ENCODE results near the gene DPEP1. TPM values are rescaled to one million over a fixed set of nuclear protein-coding genes. Genes with fewer than 3 reads are reported as not detected.
A peak's percentile ranks its signal among the peaks of the same experiment; 100 is the strongest.

DPEP1 gene
- total RNA-seq, 1 experiment from 2014 or later = 13.6 TPM

DNA sequence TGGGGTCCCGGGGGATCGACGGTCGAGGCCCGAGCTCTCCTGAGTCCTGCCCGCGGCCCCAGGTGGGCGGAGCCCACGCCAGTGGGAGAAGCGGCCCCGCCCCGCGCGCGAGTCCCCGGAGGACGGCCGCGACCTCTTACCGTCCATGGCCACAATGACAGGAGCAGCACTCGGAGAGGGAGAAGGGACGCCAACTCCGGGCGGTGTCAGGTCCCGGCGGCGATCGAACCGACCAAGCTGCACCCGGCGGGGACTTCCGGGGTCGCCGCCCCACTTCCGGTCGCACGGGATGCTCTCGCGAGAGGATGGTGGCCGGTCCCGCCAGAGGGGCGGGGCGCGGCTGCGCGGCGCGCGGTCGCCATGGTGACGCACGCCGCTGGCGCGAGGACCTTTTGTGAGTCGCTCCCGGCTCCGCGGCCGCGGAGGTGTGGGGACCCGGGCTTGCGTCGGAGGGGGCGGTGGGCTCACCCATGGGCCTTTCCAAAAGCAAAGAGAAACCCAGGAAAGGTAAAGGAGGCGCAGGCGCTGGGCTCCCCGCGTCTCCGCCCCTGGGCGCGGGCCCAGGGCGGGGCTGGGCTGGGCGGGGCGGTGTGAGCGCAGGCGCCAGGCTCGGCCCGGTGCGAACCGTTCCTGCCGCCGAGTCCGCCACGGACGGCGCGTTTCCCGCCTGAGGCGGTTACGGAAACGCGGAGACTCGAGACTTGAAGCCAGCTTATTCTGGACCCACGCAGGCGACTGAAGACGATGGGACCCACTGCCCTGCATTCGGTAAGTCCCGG lies 44.2 kb downstream of the DPEP1 start, which contains the start of the genes CHMP1A and SPATA33:
Gene CHMP1A (minus strand): TSS at position 267 of the 779 bp plus-strand sequence. CDS start 120 bp downstream, at position 147.
Gene SPATA33 (plus strand): TSS at position 395 of the 779 bp plus-strand sequence. CDS start 76 bp downstream, at position 471.
- Mint-ChIP-seq H3K9me3 (peaks cover 12% of the 10 kb centered on the region), H3K27ac (peak within 1 kb of the TSS; percentile 32; the same call in 1 of the 2 replicates), H3K36me3 (peaks cover 37% of the 10 kb centered on the region), H3K4me3 (peak within 1 kb of the TSS; percentile 86), H3K4me1 (peaks cover 6% of the 10 kb centered on the region), H3K27me3 (ENCODE audit: low read depth) (no peaks in the 10 kb centered on the region)
- POLR2A ChIA-PET = interaction anchor here (1.0 kb wide), 2 partner anchors 42 to 52 kb away, joined by 3 read pairs; no protein-coding TSS in a partner anchor
- peak; percentile 91 for ATAC-seq
- CTCF ChIA-PET = interaction anchor here (1.1 to 1.5 kb wide), 5 partner anchors 42 to 100 kb away, joined by 3 to 6 read pairs (median 4); no protein-coding TSS in a partner anchor
- peak; percentile 89 for DNase-seq (ENCODE audit: low spot score)
- peak; percentile 42; the same call in 1 of the 2 replicates for TF ChIP-seq FOXP1 (CRISPR knock-in tag; IDR thresholded peaks at IDR 0.05; ENCODE audit: borderline replicate concordance)
- TF ChIP-seq ZNF232 (CRISPR knock-in tag; IDR thresholded peaks at IDR 0.05) = 0 out of 2 replicates have a peak, but pooled peaks have one; percentile 9
- no peak for TF ChIP-seq MXD4 (CRISPR knock-in tag; IDR thresholded peaks at IDR 0.05; ENCODE audit: borderline replicate concordance)
- 0 out of 2 replicates have a peak, but pooled peaks have one; percentile 7 for TF ChIP-seq ZNF317 (CRISPR knock-in tag; IDR thresholded peaks at IDR 0.05; ENCODE audit: borderline replicate concordance, low read depth)
- TF ChIP-seq, protein P1, sequence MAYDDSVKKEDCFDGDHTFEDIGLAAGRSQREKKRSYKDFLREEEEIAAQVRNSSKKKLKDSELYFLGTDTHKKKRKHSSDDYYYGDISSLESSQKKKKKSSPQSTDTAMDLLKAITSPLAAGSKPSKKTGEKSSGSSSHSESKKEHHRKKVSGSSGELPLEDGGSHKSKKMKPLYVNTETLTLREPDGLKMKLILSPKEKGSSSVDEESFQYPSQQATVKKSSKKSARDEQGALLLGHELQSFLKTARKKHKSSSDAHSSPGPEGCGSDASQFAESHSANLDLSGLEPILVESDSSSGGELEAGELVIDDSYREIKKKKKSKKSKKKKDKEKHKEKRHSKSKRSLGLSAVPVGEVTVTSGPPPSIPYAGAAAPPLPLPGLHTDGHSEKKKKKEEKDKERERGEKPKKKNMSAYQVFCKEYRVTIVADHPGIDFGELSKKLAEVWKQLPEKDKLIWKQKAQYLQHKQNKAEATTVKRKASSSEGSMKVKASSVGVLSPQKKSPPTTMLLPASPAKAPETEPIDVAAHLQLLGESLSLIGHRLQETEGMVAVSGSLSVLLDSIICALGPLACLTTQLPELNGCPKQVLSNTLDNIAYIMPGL (CRISPR knock-in tag; IDR thresholded peaks at IDR 0.05) = 0 out of 2 replicates have a peak, but pooled peaks have one; percentile 55
- TF ChIP-seq, protein P2, sequence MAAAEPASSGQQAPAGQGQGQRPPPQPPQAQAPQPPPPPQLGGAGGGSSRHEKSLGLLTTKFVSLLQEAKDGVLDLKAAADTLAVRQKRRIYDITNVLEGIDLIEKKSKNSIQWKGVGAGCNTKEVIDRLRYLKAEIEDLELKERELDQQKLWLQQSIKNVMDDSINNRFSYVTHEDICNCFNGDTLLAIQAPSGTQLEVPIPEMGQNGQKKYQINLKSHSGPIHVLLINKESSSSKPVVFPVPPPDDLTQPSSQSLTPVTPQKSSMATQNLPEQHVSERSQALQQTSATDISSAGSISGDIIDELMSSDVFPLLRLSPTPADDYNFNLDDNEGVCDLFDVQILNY (CRISPR knock-in tag; IDR thresholded peaks at IDR 0.05) = peak; percentile 72
- TF ChIP-seq ETV6 (CRISPR knock-in tag; IDR thresholded peaks at IDR 0.05) = peak; percentile 56; the same call in 1 of the 2 replicates
- TF ChIP-seq NR2C2 (CRISPR knock-in tag; IDR thresholded peaks at IDR 0.05) = no peak
- peak; percentile 84 for TF ChIP-seq GABPB1 (CRISPR knock-in tag; IDR thresholded peaks at IDR 0.05)
- TF ChIP-seq, protein P3, sequence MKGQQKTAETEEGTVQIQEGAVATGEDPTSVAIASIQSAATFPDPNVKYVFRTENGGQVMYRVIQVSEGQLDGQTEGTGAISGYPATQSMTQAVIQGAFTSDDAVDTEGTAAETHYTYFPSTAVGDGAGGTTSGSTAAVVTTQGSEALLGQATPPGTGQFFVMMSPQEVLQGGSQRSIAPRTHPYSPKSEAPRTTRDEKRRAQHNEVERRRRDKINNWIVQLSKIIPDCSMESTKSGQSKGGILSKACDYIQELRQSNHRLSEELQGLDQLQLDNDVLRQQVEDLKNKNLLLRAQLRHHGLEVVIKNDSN (CRISPR knock-in tag; IDR thresholded peaks at IDR 0.05) = peak; percentile 35; the same call in 1 of the 2 replicates
- TF ChIP-seq, protein P4, sequence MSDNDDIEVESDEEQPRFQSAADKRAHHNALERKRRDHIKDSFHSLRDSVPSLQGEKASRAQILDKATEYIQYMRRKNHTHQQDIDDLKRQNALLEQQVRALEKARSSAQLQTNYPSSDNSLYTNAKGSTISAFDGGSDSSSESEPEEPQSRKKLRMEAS (CRISPR knock-in tag; IDR thresholded peaks at IDR 0.05) = peak; percentile 75
- TF ChIP-seq, protein P5, sequence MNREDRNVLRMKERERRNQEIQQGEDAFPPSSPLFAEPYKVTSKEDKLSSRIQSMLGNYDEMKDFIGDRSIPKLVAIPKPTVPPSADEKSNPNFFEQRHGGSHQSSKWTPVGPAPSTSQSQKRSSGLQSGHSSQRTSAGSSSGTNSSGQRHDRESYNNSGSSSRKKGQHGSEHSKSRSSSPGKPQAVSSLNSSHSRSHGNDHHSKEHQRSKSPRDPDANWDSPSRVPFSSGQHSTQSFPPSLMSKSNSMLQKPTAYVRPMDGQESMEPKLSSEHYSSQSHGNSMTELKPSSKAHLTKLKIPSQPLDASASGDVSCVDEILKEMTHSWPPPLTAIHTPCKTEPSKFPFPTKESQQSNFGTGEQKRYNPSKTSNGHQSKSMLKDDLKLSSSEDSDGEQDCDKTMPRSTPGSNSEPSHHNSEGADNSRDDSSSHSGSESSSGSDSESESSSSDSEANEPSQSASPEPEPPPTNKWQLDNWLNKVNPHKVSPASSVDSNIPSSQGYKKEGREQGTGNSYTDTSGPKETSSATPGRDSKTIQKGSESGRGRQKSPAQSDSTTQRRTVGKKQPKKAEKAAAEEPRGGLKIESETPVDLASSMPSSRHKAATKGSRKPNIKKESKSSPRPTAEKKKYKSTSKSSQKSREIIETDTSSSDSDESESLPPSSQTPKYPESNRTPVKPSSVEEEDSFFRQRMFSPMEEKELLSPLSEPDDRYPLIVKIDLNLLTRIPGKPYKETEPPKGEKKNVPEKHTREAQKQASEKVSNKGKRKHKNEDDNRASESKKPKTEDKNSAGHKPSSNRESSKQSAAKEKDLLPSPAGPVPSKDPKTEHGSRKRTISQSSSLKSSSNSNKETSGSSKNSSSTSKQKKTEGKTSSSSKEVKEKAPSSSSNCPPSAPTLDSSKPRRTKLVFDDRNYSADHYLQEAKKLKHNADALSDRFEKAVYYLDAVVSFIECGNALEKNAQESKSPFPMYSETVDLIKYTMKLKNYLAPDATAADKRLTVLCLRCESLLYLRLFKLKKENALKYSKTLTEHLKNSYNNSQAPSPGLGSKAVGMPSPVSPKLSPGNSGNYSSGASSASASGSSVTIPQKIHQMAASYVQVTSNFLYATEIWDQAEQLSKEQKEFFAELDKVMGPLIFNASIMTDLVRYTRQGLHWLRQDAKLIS (CRISPR knock-in tag; IDR thresholded peaks at IDR 0.05; ENCODE audit: borderline replicate concordance) = no peak
- no peak for TF ChIP-seq TEAD4 (CRISPR knock-in tag; IDR thresholded peaks at IDR 0.05)
- peak; percentile 66 for TF ChIP-seq FOXK1 (CRISPR knock-in tag; IDR thresholded peaks at IDR 0.05)
- no peak for TF ChIP-seq EMX1 (CRISPR knock-in tag; IDR thresholded peaks at IDR 0.05)
- TF ChIP-seq, protein P6, sequence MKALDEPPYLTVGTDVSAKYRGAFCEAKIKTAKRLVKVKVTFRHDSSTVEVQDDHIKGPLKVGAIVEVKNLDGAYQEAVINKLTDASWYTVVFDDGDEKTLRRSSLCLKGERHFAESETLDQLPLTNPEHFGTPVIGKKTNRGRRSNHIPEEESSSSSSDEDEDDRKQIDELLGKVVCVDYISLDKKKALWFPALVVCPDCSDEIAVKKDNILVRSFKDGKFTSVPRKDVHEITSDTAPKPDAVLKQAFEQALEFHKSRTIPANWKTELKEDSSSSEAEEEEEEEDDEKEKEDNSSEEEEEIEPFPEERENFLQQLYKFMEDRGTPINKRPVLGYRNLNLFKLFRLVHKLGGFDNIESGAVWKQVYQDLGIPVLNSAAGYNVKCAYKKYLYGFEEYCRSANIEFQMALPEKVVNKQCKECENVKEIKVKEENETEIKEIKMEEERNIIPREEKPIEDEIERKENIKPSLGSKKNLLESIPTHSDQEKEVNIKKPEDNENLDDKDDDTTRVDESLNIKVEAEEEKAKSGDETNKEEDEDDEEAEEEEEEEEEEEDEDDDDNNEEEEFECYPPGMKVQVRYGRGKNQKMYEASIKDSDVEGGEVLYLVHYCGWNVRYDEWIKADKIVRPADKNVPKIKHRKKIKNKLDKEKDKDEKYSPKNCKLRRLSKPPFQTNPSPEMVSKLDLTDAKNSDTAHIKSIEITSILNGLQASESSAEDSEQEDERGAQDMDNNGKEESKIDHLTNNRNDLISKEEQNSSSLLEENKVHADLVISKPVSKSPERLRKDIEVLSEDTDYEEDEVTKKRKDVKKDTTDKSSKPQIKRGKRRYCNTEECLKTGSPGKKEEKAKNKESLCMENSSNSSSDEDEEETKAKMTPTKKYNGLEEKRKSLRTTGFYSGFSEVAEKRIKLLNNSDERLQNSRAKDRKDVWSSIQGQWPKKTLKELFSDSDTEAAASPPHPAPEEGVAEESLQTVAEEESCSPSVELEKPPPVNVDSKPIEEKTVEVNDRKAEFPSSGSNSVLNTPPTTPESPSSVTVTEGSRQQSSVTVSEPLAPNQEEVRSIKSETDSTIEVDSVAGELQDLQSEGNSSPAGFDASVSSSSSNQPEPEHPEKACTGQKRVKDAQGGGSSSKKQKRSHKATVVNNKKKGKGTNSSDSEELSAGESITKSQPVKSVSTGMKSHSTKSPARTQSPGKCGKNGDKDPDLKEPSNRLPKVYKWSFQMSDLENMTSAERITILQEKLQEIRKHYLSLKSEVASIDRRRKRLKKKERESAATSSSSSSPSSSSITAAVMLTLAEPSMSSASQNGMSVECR (CRISPR knock-in tag; IDR thresholded peaks at IDR 0.05; ENCODE audit: borderline replicate concordance) = peak; percentile 94
- TF ChIP-seq, protein P7, sequence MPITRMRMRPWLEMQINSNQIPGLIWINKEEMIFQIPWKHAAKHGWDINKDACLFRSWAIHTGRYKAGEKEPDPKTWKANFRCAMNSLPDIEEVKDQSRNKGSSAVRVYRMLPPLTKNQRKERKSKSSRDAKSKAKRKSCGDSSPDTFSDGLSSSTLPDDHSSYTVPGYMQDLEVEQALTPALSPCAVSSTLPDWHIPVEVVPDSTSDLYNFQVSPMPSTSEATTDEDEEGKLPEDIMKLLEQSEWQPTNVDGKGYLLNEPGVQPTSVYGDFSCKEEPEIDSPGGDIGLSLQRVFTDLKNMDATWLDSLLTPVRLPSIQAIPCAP (CRISPR knock-in tag; IDR thresholded peaks at IDR 0.05) = no peak
- peak; percentile 76 for TF ChIP-seq SP1 (CRISPR knock-in tag; conservative IDR thresholded peaks at IDR 0.05)
- TF ChIP-seq ESRRA (CRISPR knock-in tag; IDR thresholded peaks at IDR 0.05; ENCODE audit: borderline replicate concordance) = peak; percentile 11; the same call in 1 of the 2 replicates
- no peak for TF ChIP-seq ZNF396 (CRISPR knock-in tag; IDR thresholded peaks at IDR 0.05; ENCODE audit: borderline replicate concordance)
- TF ChIP-seq, protein P8, sequence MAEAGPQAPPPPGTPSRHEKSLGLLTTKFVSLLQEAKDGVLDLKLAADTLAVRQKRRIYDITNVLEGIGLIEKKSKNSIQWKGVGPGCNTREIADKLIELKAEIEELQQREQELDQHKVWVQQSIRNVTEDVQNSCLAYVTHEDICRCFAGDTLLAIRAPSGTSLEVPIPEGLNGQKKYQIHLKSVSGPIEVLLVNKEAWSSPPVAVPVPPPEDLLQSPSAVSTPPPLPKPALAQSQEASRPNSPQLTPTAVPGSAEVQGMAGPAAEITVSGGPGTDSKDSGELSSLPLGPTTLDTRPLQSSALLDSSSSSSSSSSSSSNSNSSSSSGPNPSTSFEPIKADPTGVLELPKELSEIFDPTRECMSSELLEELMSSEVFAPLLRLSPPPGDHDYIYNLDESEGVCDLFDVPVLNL (CRISPR knock-in tag; IDR thresholded peaks at IDR 0.05; ENCODE audit: borderline replicate concordance, low read depth) = peak; percentile 34; the same call in 1 of the 2 replicates

All from WTC11 (cell line).